ENCODE results near the gene HHAT.

- no peak for TF ChIP-seq EZH2 (IDR thresholded peaks at IDR 0.05; ENCODE audit: insufficient read depth, low read length)
- TF ChIP-seq CTCF (IDR thresholded peaks at IDR 0.05; ENCODE audit: insufficient read depth, low read depth, low read length), result no peak
Measured at GRCh38 chr1:210652329-210652954, 323.7 kb downstream of the HHAT start.
